HCT116 (cell line): Measurements from ENCODE around the gene PCDHGB4.

Source experiments
- CTCF ChIP-seq, 3 experiments: fragments of 200-600 bp in 1 of 3; sonication (generic) in 1 of 3; IDR thresholded peaks in 2 of 3; conservative IDR thresholded peaks in 1 of 3; 2 replicates each; pipeline ENCODE4 v1.5.1; 2012 to 2017; ENCODE audit warnings: low read depth in 2 of 3, low read length in 2 of 3, antibody characterized with exemption in 1 of 3, borderline replicate concordance in 1 of 3, control low read depth in 1 of 3, mild to moderate bottlenecking in 1 of 3, mixed read lengths in 1 of 3, mixed run types in 1 of 3, moderate library complexity in 1 of 3; ENCODE audit not compliant: insufficient read depth in 1 of 3
- EZH2 ChIP-seq: fragments of 200-600 bp; sonication (generic); IDR thresholded peaks from 2 replicates; pipeline ENCODE4 v1.6.1; 2017; ENCODE audit warnings: antibody characterized with exemption, mixed run types
- JUND ChIP-seq: IDR thresholded peaks from 2 replicates; pipeline ENCODE4 v1.6.1; 2012
- POLR2A ChIP-seq: IDR thresholded peaks from 2 replicates; pipeline ENCODE4 v1.7.0; 2011; ENCODE audit warnings: borderline replicate concordance; ENCODE audit not compliant: insufficient read depth, insufficient read length; ENCODE audit errors: extremely low read depth
- SIN3A ChIP-seq: IDR thresholded peaks from 2 replicates; pipeline ENCODE4 v1.6.1; 2012; ENCODE audit warnings: low read depth
- YY1 ChIP-seq: IDR thresholded peaks from 2 replicates; pipeline ENCODE4 v1.6.1; 2011; ENCODE audit warnings: low read length, low read depth, moderate library complexity, mild to moderate bottlenecking; ENCODE audit not compliant: insufficient replicate concordance; ENCODE audit errors: extremely low read depth
- ZFX ChIP-seq: fragments of 450-650 bp; IDR thresholded peaks from 2 replicates; pipeline ENCODE4 v1.6.1; 2017

DNA sequence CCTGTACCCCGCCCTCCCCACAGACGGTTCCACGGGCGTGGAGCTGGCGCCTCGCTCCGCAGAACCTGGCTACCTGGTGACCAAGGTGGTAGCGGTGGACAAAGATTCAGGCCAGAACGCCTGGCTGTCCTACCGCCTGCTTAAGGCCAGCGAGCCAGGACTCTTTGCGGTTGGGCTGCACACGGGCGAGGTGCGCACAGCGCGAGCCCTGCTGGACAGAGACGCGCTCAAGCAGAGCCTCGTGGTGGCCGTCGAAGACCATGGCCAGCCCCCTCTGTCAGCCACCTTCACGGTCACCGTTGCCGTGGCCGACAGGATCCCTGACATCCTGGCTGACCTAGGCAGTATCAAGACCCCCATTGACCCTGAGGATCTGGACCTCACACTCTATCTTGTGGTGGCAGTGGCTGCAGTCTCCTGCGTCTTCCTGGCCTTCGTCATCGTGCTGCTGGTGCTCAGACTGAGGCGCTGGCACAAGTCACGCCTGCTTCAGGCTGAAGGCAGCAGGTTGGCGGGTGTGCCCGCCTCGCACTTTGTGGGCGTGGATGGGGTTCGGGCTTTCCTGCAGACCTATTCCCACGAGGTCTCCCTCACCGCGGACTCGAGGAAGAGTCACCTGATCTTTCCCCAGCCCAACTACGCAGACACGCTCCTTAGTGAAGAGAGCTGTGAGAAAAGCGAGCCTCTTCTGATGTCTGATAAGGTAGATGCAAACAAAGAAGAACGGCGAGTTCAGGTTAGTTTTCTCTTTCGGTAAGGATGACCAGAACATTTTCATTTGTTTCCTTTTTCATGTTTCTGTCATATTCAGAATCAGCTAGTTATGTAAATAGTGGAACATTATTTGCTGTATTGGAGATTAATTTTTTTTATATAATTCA, 21.2 kb upstream of the PCDHGB4 start:
- TF ChIP-seq POLR2A, result no peak
- TF ChIP-seq EZH2, result no peak
- no peak for TF ChIP-seq JUND
- TF ChIP-seq SIN3A, result no peak
- no peak for TF ChIP-seq CTCF (IDR thresholded peaks at IDR 0.05 in 2 of 3, conservative IDR thresholded peaks at IDR 0.05 in 1 of 3; ENCODE audit: borderline replicate concordance in 1 of 3, insufficient read depth in 1 of 3, low read depth in 2 of 3, low read length in 2 of 3)
- TF ChIP-seq ZFX, result no peak
- TF ChIP-seq YY1, result no peak
